SK-N-SH treated with all-trans-retinoic acid at 6 μM for 48 hours (cell line): ENCODE measurements around the gene ACTR5.

Experiments
- ZFP3 ChIP-seq: fragments of 250-450 bp; sonication (Bioruptor Pico); IDR thresholded peaks from 2 replicates; pipeline ENCODE4 v1.5.0; 2020; ENCODE audit warnings: mild to moderate bottlenecking, moderate library complexity
- TF ChIP-seq, protein P1 (sequence below): fragments of 250-450 bp; sonication (Bioruptor Pico); IDR thresholded peaks from 2 replicates; pipeline ENCODE4 v1.5.1; 2020; ENCODE audit warnings: low read depth, mild to moderate bottlenecking, moderate library complexity

DNA sequence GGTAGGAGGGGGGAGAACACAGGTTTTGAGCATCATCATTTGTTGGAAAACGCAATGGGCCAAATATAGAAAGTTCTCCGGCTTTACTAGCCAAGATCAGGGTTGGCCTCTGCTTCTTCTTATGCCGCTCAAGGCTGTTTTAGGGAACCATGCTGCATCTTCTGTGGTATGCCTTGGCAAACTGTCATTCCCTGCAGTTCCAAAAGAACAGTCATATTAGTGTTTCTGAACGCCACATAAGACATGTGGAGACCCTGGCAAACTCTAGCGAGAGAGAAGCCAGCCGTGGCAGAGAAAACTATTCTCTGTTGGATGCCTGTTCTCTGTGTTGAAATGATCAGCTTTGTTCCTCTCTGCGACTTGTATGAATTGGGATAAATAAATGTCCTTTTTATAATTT, 10.8 kb downstream of the ACTR5 start:
- TF ChIP-seq, protein P1, sequence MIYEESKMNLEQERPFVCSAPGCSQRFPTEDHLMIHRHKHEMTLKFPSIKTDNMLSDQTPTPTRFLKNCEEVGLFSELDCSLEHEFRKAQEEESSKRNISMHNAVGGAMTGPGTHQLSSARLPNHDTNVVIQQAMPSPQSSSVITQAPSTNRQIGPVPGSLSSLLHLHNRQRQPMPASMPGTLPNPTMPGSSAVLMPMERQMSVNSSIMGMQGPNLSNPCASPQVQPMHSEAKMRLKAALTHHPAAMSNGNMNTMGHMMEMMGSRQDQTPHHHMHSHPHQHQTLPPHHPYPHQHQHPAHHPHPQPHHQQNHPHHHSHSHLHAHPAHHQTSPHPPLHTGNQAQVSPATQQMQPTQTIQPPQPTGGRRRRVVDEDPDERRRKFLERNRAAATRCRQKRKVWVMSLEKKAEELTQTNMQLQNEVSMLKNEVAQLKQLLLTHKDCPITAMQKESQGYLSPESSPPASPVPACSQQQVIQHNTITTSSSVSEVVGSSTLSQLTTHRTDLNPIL, result no peak
- no peak for TF ChIP-seq ZFP3 (CRISPR knock-in tag)
